ENCODE measurements around the gene MTERF4.

MTERF4 gene

GRCh38 chr2:241070361-241070760 is 31.7 kb downstream of the MTERF4 start:
- no peak for DNase-seq
- TF ChIP-seq GATA1 (IDR thresholded peaks at IDR 0.05; ENCODE audit: low read depth, low read length) (no peak), POLR2A (IDR thresholded peaks at IDR 0.05; ENCODE audit: low read length) (no peak)

- TF ChIP-seq POLR2A (IDR thresholded peaks at IDR 0.05; ENCODE audit: low read length) = no peak
- TF ChIP-seq GATA1 (IDR thresholded peaks at IDR 0.05; ENCODE audit: low read depth, low read length) = no peak
- no peak for DNase-seq
These were observed 32.2 kb downstream of the MTERF4 start for GRCh38 chr2:241069821-241070281.

GRCh38 chr2:241068942-241069810 is 32.9 kb downstream of the MTERF4 start:
- DNase-seq = no peak

GRCh38 chr2:241068136-241068941 is 33.7 kb downstream of the MTERF4 start:
- no peak for TF ChIP-seq GATA1 (IDR thresholded peaks at IDR 0.05; ENCODE audit: low read depth, low read length)
- no peak for TF ChIP-seq POLR2A (IDR thresholded peaks at IDR 0.05; ENCODE audit: low read length)
- DNase-seq = no peak

More at GRCh38 chr2:241068942-241069810, 32.9 kb downstream of the MTERF4 start:
- TF ChIP-seq GATA1 (IDR thresholded peaks at IDR 0.05; ENCODE audit: low read depth, low read length) (no peak), POLR2A (IDR thresholded peaks at IDR 0.05; ENCODE audit: low read length) (no peak)

- no peak for DNase-seq
- TF ChIP-seq GATA1 (IDR thresholded peaks at IDR 0.05; ENCODE audit: low read depth, low read length) (no peak), POLR2A (IDR thresholded peaks at IDR 0.05; ENCODE audit: low read length) (no peak)
These were observed 34.5 kb downstream of the MTERF4 start for GRCh38 chr2:241067501-241068135.

GRCh38 chr2:241066893-241067341 is 35.2 kb downstream of the MTERF4 start:
- no peak for TF ChIP-seq POLR2A (IDR thresholded peaks at IDR 0.05; ENCODE audit: low read length)
- TF ChIP-seq GATA1 (IDR thresholded peaks at IDR 0.05; ENCODE audit: low read depth, low read length) = no peak
- DNase-seq = no peak

- TF ChIP-seq POLR2A (IDR thresholded peaks at IDR 0.05; ENCODE audit: low read length) = no peak
- no peak for TF ChIP-seq GATA1 (IDR thresholded peaks at IDR 0.05; ENCODE audit: low read depth, low read length)
- no peak for DNase-seq
These were observed 35.8 kb downstream of the MTERF4 start for GRCh38 chr2:241066171-241066892.

GRCh38 chr2:241065355-241065803 is 36.7 kb downstream of the MTERF4 start:
- TF ChIP-seq POLR2A (IDR thresholded peaks at IDR 0.05; ENCODE audit: low read length) (no peak), GATA1 (IDR thresholded peaks at IDR 0.05; ENCODE audit: low read depth, low read length) (no peak)

GRCh38 chr2:241064802-241065354 is 37.2 kb downstream of the MTERF4 start:
- DNase-seq = no peak
- TF ChIP-seq GATA1 (IDR thresholded peaks at IDR 0.05; ENCODE audit: low read depth, low read length) (no peak), POLR2A (IDR thresholded peaks at IDR 0.05; ENCODE audit: low read length) (no peak)

More at GRCh38 chr2:241065355-241065803, 36.7 kb downstream of the MTERF4 start:
- DNase-seq = no peak

- TF ChIP-seq POLR2A (IDR thresholded peaks at IDR 0.05; ENCODE audit: low read length) = no peak
- TF ChIP-seq GATA1 (IDR thresholded peaks at IDR 0.05; ENCODE audit: low read depth, low read length) = no peak
- peak in 1 of 2 experiments; percentile 12 for DNase-seq
These were observed 37.9 kb downstream of the MTERF4 start for GRCh38 chr2:241064008-241064801.

GRCh38 chr2:241063587-241063986 is 38.5 kb downstream of the MTERF4 start:
- TF ChIP-seq GATA1 (IDR thresholded peaks at IDR 0.05; ENCODE audit: low read depth, low read length) (no peak), POLR2A (IDR thresholded peaks at IDR 0.05; ENCODE audit: low read length) (no peak)
- DNase-seq = no peak

GRCh38 chr2:241063093-241063551 is 39.0 kb downstream of the MTERF4 start:
- TF ChIP-seq GATA1 (IDR thresholded peaks at IDR 0.05; ENCODE audit: low read depth, low read length) (no peak), POLR2A (IDR thresholded peaks at IDR 0.05; ENCODE audit: low read length) (no peak)

More at GRCh38 chr2:241063093-241063551, 39.0 kb downstream of the MTERF4 start:
- no peak for DNase-seq

Measured in erythroblast (primary cell).